ENCODE results near the gene SH3PXD2A. TPM values are rescaled to one million over a fixed set of nuclear protein-coding genes. Genes with fewer than 3 reads are reported as not detected.
A peak's percentile ranks its signal among the peaks of the same experiment; 100 is the strongest.

Gene SH3PXD2A
- total RNA-seq, 4 donors from 2014 or later: 55.7 to 71.8 (median 66.8) TPM

DNA sequence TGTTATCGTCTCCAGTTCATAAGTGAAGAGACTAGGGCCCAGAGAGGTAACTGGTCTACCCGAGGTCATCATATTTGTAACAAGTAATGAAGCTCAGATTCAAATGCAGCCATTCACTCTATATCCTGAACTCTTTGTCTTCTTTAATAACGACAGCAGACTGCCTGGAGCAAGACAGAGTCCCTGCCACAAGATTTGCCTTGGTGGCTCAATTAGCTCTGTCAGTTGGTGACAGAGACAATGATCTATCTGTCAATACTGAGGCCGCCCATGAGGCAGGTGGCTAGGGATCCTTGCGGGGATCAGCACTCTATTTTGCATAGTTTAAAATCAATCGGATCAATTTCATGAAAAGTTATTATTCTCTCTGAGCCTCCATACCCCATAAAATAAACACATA lies 43.9 kb downstream of the SH3PXD2A start:
- no peak overlapping the region for H3K27ac ChIP-seq
- WGBS: 84% methylated on average over 6 of the region's 6 CpGs
- H3K36me3 ChIP-seq: no peaks in the 10 kb centered on the region
- peaks cover 20% of the 10 kb centered on the region for H3K4me1 ChIP-seq
- no peak overlapping the region for H3K4me3 ChIP-seq
- no peaks in the 10 kb centered on the region for H3K9me3 ChIP-seq
- DNase-seq (ENCODE audit: low spot score in 2 of 2): no peak
- no peaks in the 10 kb centered on the region for H3K27me3 ChIP-seq
- TF ChIP-seq POLR2AphosphoS5 (IDR thresholded peaks at IDR 0.05): no peak
- TF ChIP-seq, protein P1, sequence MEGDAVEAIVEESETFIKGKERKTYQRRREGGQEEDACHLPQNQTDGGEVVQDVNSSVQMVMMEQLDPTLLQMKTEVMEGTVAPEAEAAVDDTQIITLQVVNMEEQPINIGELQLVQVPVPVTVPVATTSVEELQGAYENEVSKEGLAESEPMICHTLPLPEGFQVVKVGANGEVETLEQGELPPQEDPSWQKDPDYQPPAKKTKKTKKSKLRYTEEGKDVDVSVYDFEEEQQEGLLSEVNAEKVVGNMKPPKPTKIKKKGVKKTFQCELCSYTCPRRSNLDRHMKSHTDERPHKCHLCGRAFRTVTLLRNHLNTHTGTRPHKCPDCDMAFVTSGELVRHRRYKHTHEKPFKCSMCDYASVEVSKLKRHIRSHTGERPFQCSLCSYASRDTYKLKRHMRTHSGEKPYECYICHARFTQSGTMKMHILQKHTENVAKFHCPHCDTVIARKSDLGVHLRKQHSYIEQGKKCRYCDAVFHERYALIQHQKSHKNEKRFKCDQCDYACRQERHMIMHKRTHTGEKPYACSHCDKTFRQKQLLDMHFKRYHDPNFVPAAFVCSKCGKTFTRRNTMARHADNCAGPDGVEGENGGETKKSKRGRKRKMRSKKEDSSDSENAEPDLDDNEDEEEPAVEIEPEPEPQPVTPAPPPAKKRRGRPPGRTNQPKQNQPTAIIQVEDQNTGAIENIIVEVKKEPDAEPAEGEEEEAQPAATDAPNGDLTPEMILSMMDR (IDR thresholded peaks at IDR 0.05): no peak
- no peak for TF ChIP-seq POLR2A (IDR thresholded peaks at IDR 0.05)
- no peak for TF ChIP-seq EP300 (IDR thresholded peaks at IDR 0.05)

DNA sequence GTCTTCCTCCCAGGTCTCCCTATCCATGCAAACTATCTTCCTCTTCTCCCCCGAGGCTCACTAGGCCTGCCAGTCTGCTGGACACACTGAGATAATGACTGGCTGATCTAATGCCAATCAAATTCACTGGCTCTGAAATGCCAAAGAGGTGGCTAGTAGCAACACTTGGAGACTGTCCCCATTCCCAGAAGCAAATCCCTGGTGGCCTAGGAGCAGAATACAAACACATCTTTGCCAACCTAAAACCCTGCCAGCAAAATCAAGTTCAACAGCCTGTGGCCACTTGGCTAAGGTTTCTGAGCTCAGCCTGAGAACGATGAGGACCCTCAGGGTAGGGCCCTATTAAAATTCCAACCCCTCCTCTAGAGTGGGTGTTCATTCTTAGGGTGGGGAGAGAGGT lies 46.6 kb downstream of the SH3PXD2A start:
- Histone ChIP-seq H3K4me3 (no peak overlapping the region), H3K27me3 (no peaks in the 10 kb centered on the region), H3K36me3 (no peaks in the 10 kb centered on the region), H3K4me1 (peaks cover 28% of the 10 kb centered on the region), H3K27ac (no peak overlapping the region), H3K9me3 (no peaks in the 10 kb centered on the region)
- TF ChIP-seq, protein P1 (IDR thresholded peaks at IDR 0.05): no peak
- TF ChIP-seq POLR2AphosphoS5 (IDR thresholded peaks at IDR 0.05): no peak
- TF ChIP-seq EP300 (IDR thresholded peaks at IDR 0.05): no peak
- no peak for TF ChIP-seq POLR2A (IDR thresholded peaks at IDR 0.05)
- WGBS: 47% methylated on average over 2 of the region's 2 CpGs
- peak in 1 of 2 donors; percentile 26 for DNase-seq (ENCODE audit: low spot score in 2 of 2)

DNA sequence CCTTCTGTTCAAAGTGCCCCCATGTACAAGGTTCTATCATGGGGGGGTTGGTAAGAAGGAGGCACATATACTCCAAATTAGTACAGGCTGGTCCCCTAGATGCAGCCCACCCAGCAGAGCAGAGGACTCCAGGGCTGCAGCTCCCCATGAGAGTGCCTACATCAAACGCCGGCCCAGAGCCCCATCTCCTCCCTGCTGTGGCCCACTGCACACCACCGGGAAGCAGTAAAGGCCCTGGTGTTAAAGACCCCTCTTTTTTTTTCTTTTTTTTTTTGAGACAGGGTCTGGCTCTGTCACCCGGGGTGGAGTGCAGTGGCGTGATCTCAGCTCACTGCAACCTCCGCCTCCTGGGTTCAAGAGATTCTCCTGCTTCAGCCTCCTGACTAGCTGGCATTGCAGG lies 47.4 kb downstream of the SH3PXD2A start:
- Histone ChIP-seq H3K27me3 (no peaks in the 10 kb centered on the region), H3K36me3 (no peaks in the 10 kb centered on the region), H3K4me1 (peaks cover 36% of the 10 kb centered on the region), H3K27ac (no peak overlapping the region), H3K4me3 (no peak overlapping the region), H3K9me3 (no peaks in the 10 kb centered on the region)
- peak in 1 of 2 donors; percentile 46 for DNase-seq (ENCODE audit: low spot score in 2 of 2)
- TF ChIP-seq, protein P1 (IDR thresholded peaks at IDR 0.05): no peak
- TF ChIP-seq EP300 (IDR thresholded peaks at IDR 0.05) (no peak), POLR2A (IDR thresholded peaks at IDR 0.05) (no peak), POLR2AphosphoS5 (IDR thresholded peaks at IDR 0.05) (no peak)
- WGBS: 85% methylated on average over 6 of the region's 6 CpGs

DNA sequence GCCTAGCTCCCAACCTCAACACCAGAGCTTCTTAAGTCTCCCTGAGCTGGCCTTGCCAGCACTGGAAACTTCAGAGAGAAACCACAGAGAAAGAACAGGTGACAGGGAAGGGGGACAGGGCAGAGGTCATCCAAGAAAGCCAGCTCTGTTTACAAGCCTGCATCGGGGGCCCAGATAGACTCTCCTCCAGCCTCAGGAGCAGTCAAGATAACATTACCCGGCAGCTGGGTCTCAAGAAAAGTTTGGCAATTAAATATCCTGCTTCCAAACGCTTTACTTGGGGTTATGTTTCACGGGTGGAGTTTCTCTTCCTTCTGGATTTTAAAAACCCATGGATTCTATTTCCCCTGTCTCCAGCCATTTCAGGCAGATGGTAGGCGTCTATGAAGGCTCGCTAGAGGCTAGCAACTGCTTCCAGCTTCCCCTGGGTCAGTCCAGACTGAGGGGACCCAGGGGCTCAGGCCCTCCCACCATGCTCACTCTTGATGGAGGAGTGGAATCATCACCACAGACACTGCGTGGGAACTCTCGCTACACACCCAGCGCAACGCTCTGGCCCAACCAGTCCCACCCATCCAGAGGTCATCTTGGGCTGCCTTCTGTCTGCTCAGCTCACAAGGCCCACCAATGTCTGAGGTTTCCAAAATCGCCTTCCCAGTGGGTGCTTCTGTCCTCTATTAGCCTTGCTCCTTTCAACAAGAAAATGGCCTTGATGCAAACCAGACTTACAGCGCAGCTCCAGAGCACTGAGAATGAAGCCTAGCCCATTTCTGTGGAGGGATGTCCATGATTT lies 48.8 kb downstream of the SH3PXD2A start:
- no peaks in the 10 kb centered on the region for H3K9me3 ChIP-seq
- no peak overlapping the region for H3K4me3 ChIP-seq
- no peak overlapping the region for H3K27ac ChIP-seq
- DNase-seq (ENCODE audit: low spot score in 2 of 2): no peak
- TF ChIP-seq POLR2A (IDR thresholded peaks at IDR 0.05): no peak
- no peak for TF ChIP-seq POLR2AphosphoS5 (IDR thresholded peaks at IDR 0.05)
- TF ChIP-seq, protein P1 (IDR thresholded peaks at IDR 0.05): no peak
- TF ChIP-seq EP300 (IDR thresholded peaks at IDR 0.05): no peak
- no peaks in the 10 kb centered on the region for H3K27me3 ChIP-seq
- peaks cover 38% of the 10 kb centered on the region for H3K4me1 ChIP-seq
- 85% methylated on average over 12 of the region's 12 CpGs for WGBS
- H3K36me3 ChIP-seq: no peaks in the 10 kb centered on the region

DNA sequence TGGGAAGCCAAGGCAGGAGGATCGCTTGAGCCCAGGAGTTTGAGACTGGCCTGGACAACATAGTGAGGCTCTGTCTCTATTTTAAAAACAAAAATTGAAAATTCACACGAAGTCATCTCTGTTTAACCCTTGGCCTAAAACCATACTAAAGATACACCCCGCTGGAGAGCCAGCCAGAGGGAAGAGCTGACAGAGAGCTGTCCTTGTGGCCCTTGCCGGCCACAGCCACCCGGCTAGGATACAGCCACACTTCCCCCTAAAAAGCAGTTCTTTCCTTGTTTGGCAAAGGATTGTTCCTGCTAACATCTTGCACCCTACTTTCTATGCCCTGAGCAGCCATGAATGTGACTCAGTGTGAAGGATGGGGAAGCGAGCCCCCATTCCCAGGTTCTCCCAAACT lies 49.6 kb downstream of the SH3PXD2A start:
- H3K4me3 ChIP-seq: no peak overlapping the region
- peaks cover 42% of the 10 kb centered on the region for H3K4me1 ChIP-seq
- DNase-seq (ENCODE audit: low spot score in 2 of 2): no peak
- H3K9me3 ChIP-seq: no peaks in the 10 kb centered on the region
- H3K27me3 ChIP-seq: no peaks in the 10 kb centered on the region
- WGBS: 90% methylated on average over 6 of the region's 6 CpGs
- no peak overlapping the region for H3K27ac ChIP-seq
- TF ChIP-seq EP300 (IDR thresholded peaks at IDR 0.05) (no peak), POLR2A (IDR thresholded peaks at IDR 0.05) (no peak), POLR2AphosphoS5 (IDR thresholded peaks at IDR 0.05) (no peak)
- TF ChIP-seq, protein P1 (IDR thresholded peaks at IDR 0.05): no peak
- no peaks in the 10 kb centered on the region for H3K36me3 ChIP-seq
